Iris pigment epithelial cell (primary cell): ENCODE data around the gene AVL9.
"Not testable (repeated sequence)": the region's sequence is repeated elsewhere in the genome, so short reads cannot be mapped to it uniquely, and the experiment has no call there.

Source experiments
- DNase-seq: peaks from one replicate; pipeline ENCODE4 v3.0.0-alpha.2; 2011; ENCODE audit warnings: low read depth

Gene AVL9

GRCh38 chr7:32495298-32496051, at the start of gene AVL9:
Gene AVL9, plus strand, starts transcription at chr7:32495489. Its CDS starts 221 bp downstream, at chr7:32495710.
- peak; percentile 97 for DNase-seq

- DNase-seq, result no peak
These were observed 48.1 kb upstream of the AVL9 start for GRCh38 chr7:32447218-32447617.

- no peak for DNase-seq
These were observed 41.8 kb upstream of the AVL9 start for GRCh38 chr7:32453341-32454011.

GRCh38 chr7:32458025-32458424, 37.3 kb upstream of the AVL9 start:
- DNase-seq, result no peak

GRCh38 chr7:32459788-32460187, 35.5 kb upstream of the AVL9 start:
- no peak for DNase-seq

GRCh38 chr7:32461484-32461883, 33.8 kb upstream of the AVL9 start:
- no peak for DNase-seq

- DNase-seq, result no peak
These were observed 32.8 kb upstream of the AVL9 start for GRCh38 chr7:32462451-32462850.

GRCh38 chr7:32462977-32463376, 32.3 kb upstream of the AVL9 start:
- no peak for DNase-seq

- DNase-seq, result not testable (repeated sequence)
These were observed 30.5 kb upstream of the AVL9 start for GRCh38 chr7:32464641-32465416.

GRCh38 chr7:32470004-32470403, 25.3 kb upstream of the AVL9 start:
- DNase-seq, result not testable (repeated sequence)

GRCh38 chr7:32470871-32471270, 24.4 kb upstream of the AVL9 start:
- DNase-seq, result no peak

- no peak for DNase-seq
These were observed 23.3 kb upstream of the AVL9 start for GRCh38 chr7:32472015-32472414.

- DNase-seq, result no peak
These were observed 21.3 kb upstream of the AVL9 start for GRCh38 chr7:32474008-32474407.

GRCh38 chr7:32476816-32477648, 18.3 kb upstream of the AVL9 start:
- no peak for DNase-seq

GRCh38 chr7:32477649-32477980, 17.7 kb upstream of the AVL9 start:
- no peak for DNase-seq

GRCh38 chr7:32479574-32480200, 15.6 kb upstream of the AVL9 start:
- peak; percentile 61 for DNase-seq

- no peak for DNase-seq
These were observed 14.1 kb upstream of the AVL9 start for GRCh38 chr7:32481176-32481575.

GRCh38 chr7:32481921-32482320, 13.4 kb upstream of the AVL9 start:
- DNase-seq, result no peak

- DNase-seq, result no peak
These were observed 5.5 kb upstream of the AVL9 start for GRCh38 chr7:32489788-32490126.

- peak; percentile 96 for DNase-seq
These were observed 5.0 kb upstream of the AVL9 start, which contains the start of gene LSM5 for GRCh38 chr7:32490127-32490796. Gene LSM5, minus strand, starts transcription at chr7:32490380. Its CDS starts 15 bp downstream, at chr7:32490365.

GRCh38 chr7:32494946-32495297, 367 bp upstream of the AVL9 start:
- no peak for DNase-seq
